Fibroblast of skin of right biceps (primary cell): ENCODE measurements around the gene ZG16B.

ENCODE experiments used
- DNase-seq: peaks from one replicate; pipeline ENCODE4 v3.0.0-alpha.2; 2013

The ZG16B gene

DNA sequence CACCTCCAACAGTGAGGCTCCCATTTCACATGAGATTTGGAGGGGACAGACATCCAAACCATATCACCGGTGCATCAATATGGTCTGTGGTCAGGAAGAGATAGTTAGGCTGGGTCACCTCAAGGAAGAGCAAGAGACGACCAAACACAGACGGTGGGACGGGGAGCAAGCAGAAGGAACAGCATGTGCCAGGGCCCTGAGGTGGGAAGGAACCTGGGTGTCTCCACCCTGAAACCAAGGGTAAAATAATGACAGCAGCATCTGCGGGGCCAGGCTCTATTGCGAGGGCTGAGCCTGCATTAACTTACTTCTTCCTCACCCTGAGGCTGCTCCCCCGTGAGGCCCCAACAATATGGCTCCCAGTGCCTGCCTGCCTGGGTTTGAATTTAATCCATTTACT is 21.9 kb upstream of the ZG16B start:
- DNase-seq = no peak

- DNase-seq = no peak
These were observed 20.8 kb upstream of the ZG16B start for GRCh38 chr16:2809149-2809760.

DNA sequence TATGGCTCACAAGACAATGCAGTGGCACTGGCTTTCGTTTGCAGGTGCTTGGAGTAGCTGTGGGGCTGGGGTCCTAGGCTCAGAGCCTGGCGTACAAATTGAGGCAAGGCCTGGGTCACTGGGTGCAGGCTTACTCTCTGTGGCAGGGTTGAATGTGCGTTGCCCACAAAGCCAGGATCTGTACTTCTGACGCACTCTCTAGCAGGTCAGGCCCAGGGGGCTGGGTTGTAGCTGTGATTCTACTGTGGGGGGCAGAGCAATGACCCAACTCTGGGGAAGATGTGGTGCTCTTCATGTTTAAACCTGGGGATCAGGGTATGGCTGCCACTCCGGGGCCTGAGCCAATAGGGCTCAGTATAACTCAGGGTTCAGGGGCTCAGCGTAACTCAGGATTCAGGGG is 19.5 kb upstream of the ZG16B start:
- no peak for DNase-seq

- DNase-seq = no peak
These were observed 18.2 kb upstream of the ZG16B start for GRCh38 chr16:2811703-2812471.

DNA sequence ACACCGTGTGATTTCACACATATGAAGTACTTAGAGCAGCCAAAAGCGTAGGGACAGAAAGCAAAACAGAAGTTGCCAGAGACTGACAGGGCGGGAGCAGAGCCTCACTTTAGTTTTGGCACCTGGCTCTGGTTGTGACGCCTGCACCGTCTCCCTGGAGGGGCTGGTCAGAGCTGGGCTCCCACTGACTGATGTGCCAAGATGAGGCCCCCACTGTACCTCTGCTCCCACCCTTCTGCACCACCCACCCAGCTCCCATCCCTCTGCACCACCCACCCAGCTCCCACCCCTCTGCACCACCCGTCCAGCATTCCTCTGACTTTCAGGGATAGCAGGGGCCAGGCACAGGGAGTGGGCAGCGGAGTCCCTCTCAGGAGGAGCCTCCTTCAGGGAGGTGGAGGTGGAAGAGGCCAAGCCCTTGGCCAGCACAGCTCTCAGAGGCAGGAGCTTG is 16.3 kb upstream of the ZG16B start:
- DNase-seq = no peak

GRCh38 chr16:2814551-2815298 is 15.4 kb upstream of the ZG16B start:
- no peak for DNase-seq

- DNase-seq = no peak
These were observed 14.8 kb upstream of the ZG16B start for GRCh38 chr16:2815299-2815771.

DNA sequence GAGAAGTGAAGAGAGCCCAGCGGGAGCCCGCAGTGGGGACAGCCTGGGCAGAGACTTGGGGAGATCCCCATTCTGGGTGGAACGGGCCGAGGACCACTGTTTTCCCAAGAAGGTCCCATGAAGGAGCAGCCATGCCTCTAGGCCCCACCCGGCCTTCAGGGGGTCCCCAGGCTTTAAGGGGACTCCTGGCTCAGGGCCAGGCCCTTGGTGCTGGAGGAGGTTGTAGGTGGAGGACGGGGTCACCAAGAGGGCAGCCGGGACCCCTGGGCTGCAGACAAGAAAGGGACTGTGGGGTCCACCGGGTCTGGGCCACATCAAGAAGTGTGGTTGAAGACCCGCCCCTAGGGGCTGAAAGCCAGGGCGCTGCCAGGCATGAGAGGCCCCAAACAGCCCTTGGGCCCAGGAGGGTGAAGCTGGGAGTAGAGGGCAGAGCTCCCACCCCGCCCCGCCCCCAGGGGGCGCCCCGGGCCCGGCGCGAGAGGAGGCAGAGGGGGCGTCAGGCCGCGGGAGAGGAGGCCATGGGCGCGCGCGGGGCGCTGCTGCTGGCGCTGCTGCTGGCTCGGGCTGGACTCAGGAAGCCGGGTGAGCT is 13.3 kb upstream of the ZG16B start, which contains the start of gene PRSS21:
Gene PRSS21, plus strand, starts transcription at position 487 of the 589 bp plus-strand sequence. Its CDS starts 32 bp downstream, at position 519.
- DNase-seq = no peak

- no peak for DNase-seq
These were observed 12.5 kb upstream of the ZG16B start for GRCh38 chr16:2817340-2818271.

- DNase-seq = no peak
These were observed 11.7 kb upstream of the ZG16B start for GRCh38 chr16:2818272-2818876.

DNA sequence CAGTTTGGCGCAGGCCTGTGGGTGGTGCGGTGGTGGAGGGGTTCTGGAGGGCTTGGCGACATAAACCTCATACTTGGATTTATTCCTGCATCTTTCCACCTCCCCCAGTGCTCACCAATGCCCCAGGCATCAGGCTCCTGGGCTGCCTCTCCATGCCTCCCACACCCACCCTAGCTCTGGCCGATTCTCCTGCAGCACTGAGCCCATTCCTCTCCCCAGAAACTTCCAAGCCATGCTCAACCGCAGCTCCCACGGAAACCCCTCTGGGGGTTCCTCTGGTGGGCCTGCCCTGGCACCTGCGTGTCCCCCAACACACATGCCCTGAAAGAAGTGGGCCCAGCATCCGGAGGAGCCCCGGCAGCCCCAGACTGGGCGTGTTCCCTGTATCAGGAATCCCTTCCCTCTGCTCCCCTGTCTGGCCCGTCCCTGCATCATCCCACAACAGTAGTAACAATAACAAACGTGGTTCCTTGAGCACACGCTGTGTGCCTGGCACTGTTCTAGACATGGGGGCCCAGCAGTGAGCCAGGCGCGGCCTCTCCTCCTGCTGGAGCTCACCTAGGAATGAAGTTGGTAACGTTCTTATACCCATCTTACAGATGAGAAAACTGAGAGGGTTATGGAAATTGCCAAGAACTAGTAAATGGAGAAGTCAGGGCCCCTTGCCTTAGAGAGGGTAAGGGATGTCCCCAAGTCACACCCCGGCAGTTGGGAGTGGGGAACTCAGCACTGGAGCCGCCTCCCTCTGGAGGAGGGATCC is 10.7 kb upstream of the ZG16B start:
- DNase-seq = no peak

- DNase-seq = no peak
These were observed 9.9 kb upstream of the ZG16B start for GRCh38 chr16:2819939-2820835.

DNA sequence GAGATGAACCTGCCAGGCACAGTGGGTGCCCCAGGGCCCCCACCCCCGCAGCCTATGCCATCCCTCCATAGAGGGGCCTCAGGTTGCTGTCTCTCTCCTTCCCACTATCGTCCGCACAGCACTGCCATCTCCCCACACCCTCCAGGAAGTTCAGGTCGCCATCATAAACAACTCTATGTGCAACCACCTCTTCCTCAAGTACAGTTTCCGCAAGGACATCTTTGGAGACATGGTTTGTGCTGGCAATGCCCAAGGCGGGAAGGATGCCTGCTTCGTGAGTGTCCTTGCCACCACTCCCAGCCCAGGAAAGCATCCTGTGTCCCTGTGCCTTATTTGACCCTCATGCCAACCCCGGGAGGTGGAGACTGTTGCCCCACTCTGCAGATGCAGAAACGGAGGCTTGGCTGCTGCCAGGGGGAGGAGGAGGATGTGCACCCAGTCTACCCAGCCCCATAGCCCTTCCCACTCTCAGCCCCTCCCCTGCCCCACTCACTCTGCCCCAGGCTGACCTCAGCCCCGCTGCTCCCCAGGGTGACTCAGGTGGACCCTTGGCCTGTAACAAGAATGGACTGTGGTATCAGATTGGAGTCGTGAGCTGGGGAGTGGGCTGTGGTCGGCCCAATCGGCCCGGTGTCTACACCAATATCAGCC is 9.1 kb upstream of the ZG16B start:
- DNase-seq = no peak

GRCh38 chr16:2821487-2822157 is 8.5 kb upstream of the ZG16B start:
- no peak for DNase-seq

DNA sequence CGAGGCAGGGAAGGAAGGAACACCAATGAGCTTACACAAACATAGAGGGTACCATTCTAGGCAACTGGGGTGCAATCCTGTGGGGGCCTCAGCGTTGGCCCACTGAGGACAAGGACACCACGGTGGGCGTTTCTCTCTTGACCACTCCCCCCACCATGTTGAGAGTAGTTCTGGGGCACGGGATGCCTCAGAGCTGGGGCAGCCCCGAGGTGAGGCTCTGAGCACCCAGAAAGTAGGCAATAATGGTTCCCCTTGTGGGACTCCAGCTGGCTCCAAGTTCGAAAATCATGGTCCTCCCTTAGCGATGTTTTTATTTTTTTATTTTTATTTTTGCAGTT is 8.0 kb upstream of the ZG16B start:
- no peak for DNase-seq

GRCh38 chr16:2822496-2822895 is 7.6 kb upstream of the ZG16B start:
- DNase-seq = no peak

DNA sequence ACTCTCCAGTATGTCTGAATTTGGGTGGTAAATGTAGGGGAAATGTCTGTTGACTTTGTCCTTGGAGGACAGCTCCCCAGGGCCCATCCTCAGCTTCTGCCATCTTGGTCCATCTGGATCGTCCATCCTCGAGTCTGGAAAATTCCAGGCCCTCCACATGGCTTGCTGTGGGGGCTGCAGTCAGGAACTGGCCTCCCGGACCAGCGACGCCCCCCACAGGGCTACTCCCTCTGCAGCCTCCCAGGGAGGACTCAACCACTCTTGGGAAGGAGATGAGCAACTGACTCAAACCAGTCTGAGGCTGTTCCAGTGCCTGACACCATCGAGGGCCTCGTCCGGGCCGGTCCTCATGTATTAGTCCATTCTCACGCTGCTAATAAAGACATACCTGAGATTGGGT is 5.5 kb upstream of the ZG16B start:
- DNase-seq = no peak

- DNase-seq = no peak
These were observed 4.9 kb upstream of the ZG16B start for GRCh38 chr16:2825049-2825742.
